CD4-positive, alpha-beta T cell treated with Interleukin-6 at 100 ng/mL for 8 hours (primary cell): Measurements from ENCODE around the gene ATP5F1E.
"Not testable (repeated sequence)": the region's sequence is repeated elsewhere in the genome, so short reads cannot be mapped to it uniquely, and the experiment has no call there.

ENCODE experiments used
- DNase-seq: peaks from one replicate; pipeline ENCODE4 v3.0.0-alpha.2; 2020; ENCODE audit warnings: mixed read lengths, low spot score

The ATP5F1E gene

DNA sequence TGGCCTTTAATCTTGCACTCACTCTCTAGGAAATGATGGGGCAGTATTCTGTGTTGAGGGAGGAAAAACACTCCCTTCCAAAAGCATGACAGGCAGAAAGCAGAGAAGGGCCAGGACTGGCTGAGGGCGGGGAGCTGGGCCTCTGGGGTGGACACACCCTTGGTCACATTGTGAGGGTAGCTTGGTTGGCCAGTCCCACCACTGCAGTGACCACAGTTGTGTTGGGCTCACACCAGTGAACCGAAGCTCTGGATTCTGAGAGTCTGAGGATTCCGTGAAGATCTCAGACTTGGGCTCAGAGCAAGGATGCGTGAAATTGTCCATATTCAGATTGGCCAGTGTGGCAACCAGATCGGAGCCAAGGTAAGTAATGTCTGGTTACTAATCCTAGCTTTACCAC is 12.9 kb downstream of the ATP5F1E start, which contains the start of gene TUBB1:
Gene TUBB1, plus strand, starts transcription at position 213 of the 400 bp plus-strand sequence. Its CDS starts 94 bp downstream, at position 307.
- no peak for DNase-seq

DNA sequence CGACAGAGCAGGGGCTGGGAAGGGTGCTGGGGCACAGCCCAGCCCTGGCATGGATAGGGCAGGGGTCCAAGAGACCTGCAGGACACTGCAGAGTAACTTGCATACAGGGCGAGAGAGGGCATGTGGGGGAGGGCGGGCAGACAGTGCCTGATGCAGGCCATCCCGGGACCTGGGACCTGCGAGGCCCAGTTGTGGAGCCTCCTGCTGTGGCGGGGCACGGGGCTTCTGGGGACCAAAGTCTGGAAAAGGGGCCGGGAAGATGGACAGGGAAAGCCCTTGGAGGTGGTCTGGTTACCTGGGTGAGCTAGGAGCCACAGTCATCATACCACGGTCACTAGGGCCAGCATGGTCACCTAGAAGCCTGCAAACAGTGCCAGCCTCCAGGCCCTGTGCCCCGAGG is 13.3 kb downstream of the ATP5F1E start:
- DNase-seq, result no peak

DNA sequence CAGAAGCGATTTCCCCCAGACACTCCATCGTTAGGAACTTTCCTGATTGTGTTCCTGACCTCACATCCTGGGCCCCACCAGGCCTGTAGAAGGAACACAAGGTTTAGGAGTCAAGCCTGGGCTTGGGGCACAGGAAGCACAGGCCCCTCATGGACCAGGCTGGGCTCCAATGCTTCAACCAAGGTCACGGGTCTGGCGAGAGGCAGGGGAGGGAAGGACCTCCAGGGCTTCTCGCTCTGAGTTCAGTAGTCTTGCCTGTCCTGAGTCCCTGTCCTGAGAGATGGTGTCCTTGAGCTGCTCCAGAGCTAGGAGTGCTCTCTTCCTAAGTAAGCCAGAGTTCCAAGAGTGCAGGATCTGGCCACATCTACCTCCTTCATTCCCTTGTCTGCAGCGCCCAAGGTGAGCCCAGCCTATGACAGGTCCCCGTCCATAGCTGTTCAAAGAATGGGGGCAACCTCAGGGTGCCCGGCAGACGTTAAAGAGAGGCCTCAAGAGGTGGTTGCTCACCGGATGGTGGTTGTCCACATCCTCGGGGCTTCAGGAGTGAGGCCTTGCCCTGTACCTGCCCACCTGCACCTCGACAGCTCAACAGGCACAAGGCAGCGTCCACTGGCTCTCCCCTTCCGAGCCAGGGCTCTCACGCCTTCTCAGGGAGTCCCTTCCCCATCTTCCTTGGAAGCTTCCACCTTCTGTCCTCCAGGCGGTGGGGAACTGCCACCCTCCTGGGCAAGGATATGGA is 14.5 kb downstream of the ATP5F1E start:
- DNase-seq, result no peak

DNA sequence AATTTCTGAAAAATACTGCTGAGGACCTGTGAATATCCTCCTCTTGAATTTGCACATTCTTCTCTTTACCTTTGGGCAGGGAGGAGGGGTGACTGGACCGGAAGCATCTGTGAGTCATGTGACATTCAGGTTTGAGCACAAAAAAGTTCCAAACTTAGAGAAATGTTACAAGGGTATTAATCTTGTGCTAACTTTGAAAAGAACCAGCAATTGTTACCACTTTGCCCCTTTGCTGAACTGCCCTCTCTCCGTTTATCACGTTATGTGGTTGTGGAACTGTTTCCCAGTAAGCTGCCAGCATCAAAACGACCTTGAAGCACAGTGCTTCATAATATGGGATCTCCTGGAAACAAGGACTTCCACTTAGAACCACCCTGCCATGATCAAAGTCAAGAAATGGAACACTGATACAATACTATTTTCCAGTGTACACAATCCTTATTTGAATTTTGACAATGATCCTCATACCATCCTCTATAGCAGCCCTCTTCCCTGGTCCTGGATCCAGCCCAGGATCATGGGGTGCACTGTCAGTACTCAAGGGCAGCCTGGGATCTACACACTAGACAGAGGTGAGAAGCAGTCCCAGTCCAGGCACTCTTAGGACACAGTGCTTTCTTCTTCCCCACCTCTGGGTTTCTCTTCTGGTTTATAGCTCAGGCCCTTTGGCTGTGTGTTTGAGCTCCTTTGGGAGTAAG is 15.2 kb downstream of the ATP5F1E start:
- no peak for DNase-seq

DNA sequence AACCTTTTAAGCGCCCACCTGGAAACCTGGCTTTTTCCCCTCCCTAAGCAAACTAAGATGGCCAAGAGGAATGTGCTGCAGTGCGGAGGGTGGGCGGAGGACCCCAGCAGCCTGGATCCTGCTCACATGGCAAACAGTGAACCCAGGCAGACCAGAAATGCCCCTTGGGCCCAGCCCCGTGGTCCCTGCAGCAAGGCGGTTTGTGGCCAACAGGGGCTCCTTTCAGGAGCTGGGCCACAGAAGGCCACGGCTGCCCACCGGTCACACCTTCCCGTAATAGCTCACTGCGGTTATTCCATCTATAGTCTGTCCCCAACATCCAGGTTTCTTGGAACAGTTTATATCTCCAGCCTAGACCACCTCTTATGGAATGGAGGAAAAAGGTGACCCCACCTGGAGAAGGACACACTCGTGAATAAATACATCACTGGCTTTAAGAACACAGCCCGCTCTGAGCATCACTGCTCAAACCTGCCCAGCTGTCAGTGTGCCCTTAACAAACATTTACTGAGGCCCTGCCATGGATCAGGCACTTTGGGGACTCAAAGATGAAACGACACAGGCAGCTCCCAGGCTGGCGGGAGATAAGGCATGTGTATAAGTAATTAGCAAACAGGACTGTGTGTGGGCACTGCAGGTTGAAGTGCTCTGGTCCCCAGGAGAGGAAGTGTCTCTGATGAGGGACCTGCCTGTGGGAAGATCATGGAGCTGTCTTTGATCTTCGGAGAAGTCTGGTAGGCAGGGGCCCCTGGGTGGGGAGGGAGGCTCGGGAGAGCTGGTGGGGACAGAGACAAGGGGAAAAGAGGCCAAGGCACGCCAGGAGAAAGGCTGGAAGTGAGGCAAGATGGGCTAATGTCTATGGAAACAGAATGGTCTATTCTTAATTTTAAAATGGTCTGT is 16.1 kb downstream of the ATP5F1E start:
- DNase-seq, result no peak

DNA sequence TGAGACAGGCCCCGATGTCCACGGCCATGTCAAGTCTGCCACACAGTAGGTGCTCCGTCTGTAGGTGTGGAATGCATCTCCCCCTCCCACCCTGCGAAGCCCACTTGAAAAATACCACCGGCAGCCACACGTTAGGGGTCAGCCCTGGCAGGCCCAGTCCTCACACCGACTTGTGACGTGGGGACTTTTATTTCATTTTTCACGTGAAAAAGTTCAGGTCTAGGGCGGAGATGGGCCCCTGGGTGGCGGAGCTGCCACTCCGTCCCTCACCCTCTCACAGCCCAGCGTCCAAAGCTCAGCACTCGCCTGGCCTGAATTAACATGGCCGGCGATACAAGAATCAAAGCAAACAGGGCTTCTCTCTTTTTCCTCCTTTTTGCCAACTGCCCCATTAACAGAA is 16.7 kb downstream of the ATP5F1E start:
- no peak for DNase-seq

DNA sequence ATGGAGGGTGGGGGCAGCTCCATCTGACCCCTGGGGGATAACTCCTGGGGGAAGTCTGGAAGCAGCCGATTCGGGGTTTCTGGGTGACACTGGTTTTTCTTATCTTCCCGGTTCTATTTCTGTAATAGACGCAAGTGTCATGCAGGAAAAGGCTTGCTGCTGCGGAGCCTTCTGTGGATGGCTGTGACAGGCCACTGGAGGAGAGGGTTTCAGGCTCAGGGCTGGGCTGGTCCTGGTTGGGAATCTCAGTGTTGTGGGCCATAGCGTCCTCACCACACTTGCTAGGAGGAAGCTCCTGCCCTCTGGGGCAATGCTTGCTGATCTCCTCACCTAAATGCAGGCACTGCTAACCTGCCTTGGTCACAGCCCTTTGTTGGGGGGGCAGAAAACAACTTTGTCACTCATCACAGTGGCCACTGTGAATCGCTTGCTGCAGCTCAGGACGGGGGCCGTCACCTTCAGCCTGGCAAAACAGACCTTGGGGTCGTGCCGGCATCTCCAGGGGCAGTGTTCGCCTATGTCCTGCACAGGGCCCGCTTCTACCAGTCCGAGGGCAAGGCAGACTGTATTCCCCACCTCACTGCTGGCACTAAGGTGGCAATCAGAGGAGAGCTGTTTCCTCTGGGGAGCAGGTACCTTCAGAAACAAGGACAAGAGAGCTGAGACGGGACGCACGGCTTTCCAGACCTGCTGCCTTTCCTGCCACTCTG is 17.3 kb downstream of the ATP5F1E start:
- no peak for DNase-seq

DNA sequence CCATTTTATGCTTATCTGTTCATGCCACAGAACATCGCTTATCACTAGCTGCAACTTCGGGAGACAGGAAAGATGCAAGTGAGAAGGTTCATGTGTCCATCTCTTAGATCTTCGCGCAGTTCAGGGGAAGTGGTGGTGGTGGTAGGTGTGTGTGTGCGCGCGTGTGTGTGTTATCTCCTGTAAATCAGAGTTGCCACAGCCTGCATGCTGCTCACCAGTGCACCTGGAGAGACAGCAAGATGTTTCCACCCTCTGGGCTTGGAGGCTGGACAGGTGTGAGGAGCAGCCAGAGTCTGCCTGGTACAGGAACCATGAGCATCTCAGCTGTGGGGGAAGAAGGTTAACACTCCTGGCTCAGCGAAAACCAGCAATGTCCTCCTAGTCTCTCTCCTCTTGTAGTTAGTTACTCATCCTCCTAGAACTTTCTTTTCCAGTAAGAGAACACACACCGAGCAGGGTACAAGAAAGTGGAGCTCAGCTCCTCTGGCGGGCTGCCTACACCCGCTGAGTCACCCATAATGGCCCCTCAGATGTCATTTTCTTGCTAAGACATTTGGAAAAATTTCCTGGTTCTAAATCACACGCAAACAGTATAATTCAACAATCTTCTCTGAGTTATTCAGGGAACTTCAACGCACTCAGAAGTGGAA is 18.1 kb downstream of the ATP5F1E start:
- DNase-seq, result peak; percentile 26

DNA sequence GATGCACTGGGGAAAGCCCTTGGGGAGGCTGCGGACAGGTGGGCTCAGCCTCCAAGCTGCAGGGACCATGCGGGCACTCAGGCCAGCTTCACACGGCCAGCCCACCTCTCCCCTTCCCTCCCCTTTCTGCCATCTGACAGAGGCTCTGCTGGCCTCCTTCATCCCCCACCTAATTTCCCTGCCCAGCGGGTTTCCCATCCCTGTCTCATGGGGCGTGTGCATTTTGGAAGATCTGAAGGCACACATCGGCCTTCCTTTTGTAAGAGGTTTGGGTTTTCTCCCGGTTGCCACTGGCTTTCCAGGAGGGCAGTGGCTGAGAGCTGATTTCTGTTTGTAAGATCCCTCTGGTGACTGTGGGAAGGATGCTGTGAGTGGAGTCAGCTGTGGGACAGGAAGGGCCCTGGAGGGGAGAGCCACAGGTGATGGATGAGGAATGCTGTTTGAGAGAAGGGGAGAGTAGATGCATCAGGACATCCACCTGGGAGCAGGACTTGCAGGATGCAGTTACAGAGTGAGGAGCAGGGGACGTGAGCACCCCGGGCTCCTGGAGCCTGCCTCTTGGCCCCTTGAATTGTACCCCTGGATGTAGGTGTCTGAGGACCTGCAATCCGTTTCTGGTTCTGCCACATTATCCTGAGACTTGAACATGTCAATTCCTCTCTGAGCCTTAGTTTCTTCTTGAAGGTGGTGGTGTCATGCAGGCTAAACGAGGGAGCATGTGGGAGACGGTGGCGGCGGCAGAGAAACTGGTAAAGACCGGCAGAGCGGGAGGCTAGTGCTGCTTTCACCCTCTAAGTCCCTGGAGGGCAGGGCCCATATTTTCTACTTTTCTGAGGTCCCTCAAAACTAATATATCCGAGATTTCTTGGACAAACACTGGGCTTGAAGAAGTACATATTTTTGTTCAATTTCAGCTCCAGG is 18.8 kb downstream of the ATP5F1E start:
- DNase-seq, result no peak

DNA sequence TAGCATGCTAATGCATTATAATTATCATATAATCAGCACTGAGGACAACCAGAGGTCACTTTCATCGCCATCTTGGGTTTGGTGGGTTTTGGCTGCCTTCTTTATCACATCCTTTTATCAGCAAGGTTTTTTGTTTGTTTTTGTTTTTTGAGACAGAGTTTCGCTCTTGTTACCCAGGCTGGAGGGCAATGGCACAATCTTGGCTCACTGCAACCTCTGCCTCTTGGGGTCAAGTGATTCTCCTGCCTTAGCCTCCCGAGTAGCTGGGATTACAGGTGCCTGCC is 20.3 kb downstream of the ATP5F1E start:
- not testable (repeated sequence) for DNase-seq

DNA sequence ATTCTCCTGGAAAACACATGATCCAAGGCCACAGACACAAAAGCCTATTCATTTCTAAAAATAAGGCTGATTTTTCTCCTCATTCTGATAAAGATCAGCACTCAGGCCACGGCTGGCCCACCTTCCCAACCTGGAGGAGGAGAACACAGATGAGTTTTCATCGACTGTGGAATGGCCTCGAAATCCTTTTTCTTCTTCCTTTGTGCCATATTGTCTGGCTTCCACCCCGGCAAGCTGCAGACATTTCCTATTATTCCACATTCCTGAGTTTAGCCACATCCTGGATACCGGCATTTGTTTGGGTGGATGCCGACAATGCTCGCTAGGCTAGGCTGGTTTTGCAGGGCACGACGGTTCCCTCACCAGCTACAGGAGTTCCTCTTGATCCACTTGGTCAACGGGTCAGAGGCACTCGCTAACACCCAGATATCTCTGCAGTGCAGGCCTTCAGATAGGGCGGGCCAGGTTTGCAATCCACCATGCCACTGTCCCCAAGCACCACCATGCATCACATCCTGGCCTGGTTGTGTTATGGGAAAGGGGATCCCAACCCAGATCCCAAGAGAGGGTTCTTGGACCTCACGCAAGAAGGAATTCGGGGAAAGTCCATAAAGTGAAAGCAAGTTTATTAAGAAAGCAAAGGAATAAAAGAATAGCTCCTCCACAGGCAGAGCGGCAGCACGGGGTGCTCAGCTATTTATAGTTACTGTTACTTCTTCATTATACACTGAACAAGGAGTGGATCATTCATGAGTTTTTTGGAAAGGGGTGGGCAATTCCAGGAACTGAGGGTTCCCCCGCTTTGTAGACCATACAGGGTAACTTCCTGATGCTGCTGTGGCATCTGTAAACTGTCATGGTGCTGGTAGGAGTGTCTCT is 20.9 kb downstream of the ATP5F1E start:
- no peak for DNase-seq

DNA sequence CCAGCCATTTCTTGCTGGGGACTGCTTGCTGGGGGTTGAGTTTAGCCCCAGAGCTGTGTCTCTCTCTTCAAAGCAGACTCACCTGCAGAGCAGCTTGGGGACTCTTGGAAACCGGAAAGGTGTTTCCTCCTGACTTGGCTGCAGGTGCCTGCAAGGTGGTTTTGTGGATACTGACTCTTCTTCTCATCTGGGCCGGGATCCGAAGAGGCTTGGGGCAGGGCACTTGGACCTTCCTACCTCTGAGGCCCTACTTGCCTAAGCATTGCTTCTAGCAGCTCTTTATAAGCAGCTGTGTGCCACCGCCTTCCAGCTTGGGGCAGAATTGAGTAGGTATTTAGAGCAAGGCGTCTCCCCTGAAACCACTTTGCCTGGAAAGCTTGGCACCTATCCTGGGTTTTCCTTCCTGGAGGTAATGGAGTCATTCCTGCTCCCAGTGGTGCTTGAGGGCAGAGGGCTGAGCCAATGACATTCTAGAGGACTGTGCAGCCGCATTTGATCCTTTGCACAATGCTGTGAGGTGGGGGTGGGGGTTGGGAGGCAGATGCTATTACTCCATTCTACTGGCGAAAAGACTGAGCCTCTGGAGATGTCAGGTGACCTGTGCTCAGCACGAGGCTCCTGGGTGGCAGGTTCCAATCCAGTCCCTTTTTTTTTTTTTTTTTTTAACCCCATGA is 21.7 kb downstream of the ATP5F1E start:
- DNase-seq, result no peak

DNA sequence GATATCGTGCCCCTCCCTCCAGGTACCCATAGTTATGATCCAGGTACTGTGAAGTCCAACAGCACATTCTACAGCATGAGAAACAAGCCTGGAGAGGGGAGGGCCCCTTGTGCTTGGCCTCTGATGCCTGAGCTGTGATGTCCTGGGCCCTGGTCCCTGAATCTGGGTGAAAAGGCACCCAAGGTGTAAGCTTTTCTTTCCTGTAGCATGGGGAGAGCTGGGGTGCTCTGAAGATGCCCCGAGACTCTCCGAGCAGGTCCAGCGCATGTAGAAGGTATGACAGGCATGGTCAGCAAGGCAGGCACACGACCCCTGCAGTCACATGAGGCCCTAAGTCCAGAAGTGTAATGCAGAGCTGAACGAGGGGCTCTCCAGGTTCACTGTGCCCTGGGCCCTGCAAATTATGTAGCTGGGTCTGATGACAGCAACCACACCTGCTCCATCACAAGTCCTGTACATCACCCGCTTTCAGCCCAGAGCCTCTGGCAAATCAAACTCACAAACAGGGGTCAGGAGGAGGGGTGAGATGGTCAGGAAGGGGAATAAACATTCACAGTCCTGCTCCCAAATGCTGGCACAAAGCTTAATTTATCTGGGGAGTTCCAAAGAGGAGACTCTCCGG is 23.3 kb downstream of the ATP5F1E start:
- DNase-seq, result no peak

DNA sequence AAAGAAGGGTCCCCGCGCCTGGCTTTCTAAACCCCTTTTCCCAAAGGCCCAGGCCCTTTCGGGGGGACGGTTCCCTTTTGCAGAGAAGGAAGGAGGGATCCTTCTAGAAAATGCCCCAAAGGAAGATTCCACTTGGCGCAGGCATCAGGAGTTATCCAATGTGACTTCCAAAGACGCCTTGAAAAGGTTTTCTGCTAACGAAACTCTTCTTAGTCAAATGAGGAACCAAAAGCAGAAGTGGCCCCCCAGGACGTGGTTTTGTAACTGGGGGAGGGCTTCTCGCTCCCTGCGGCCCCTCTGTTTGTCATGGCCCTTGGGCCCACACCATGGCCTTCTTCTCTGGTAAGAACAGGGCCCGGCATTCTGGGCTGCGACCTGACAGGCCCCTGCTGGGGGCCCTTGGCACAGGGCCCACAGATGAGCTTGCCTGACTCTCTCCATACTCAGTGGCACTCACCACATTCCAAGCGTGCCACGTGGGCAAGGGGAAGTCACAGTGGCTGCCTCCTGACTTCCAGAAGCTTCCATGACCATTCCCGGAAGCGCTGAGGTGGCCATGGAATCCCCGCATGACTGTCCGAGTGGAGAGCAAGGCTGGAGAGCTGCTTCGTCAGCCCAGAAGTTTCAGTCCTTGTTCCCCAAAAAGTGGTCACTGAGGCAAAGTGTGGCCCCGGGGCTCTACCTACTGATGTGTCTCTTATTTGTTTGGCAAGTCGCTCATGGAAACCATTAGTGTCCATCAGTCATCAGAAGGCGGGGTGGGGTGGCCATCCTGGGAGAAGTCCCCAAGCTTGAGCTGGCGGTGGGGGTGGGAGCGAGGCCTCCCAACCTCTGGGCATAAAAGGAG is 24.2 kb downstream of the ATP5F1E start:
- DNase-seq, result no peak

DNA sequence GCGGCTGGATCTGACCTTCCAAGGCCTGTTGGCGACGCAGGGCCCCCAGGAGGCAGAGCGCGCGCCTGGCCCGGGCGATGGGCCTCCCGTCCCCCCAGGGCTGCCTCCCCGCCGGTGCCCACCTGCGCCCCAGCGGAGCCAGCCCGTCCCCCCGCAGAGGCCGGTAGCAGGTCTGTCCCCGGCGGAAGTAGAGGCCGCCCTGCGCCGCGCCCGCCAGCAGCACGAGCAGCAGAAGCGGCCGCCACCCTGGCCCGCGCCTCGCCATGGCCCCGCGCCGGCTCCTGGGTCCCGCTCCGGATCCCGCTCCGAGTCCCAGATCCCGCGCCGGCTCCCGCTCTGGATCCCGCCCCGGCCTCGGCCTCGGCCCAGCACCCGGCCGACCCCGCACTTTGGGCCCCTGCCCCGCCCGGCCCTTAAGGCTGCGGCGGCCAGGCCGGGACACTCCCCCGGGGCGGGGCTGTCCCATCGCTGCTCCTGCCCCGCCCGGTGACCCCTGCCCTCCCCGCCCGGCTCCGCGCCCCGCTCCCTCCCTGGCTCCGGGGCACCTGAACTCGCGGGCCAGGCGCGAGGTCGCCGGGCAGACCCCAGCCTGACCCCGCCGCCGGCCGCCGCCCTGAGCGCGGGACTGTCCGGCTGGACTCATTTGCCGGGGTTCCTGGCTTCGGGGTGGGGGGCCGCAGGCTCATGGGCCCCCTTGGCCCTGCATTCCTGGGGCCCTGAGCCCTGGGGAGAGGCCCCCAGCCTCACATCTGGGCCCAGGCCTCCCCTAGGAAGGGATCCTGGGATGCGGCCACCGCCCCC is 25.1 kb downstream of the ATP5F1E start, which contains the start of gene CTSZ:
Gene CTSZ, minus strand, starts transcription at position 391 of the 801 bp plus-strand sequence. Its CDS starts 126 bp downstream, at position 265.
- peak; percentile 24 for DNase-seq

DNA sequence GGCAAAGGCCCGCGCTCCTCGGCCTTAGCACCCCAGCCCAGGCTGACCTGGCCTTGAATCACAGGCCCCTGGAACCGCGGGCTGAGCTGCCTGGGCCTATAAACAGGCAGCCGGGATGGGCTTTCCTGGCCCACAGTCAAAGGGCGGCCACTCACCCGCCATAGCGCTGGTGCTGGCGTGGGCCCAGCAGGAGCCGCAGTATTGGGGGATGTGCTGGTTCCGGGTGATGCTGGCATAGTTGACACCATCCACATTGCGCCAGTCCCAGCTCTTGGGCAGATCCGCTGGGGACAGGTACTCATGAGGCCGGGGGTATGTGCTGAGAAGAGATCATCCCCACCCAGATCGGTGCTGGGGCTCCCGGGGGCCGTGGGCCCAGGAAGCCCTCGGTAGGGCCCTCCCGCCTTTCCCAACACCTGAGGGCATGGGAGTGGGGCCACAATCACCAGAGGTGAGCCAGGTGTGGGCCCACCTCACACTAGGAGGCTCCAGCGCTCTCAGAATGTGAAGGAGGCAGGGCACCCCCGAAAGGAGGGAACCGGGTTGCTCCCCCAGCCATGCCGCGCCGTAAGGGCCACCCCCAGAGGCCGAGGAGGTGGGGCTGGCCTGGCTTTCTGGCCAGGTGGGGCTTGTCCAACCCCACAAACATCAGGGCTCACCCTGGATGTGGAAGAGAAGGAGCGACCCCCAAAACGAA is 25.8 kb downstream of the ATP5F1E start:
- no peak for DNase-seq
